Hematopoietic multipotent progenitor cell treated with erythropoietin and hydrocortisone succinate and interleukin-3 and kit ligand, for 15 days (in vitro differentiated cells): Measurements from ENCODE around the gene EFNB2.

Experiments used
- DNase-seq: peaks from one replicate; pipeline ENCODE4 v3.0.0-alpha.2; 2015; ENCODE audit warnings: low spot score

EFNB2 gene

DNA sequence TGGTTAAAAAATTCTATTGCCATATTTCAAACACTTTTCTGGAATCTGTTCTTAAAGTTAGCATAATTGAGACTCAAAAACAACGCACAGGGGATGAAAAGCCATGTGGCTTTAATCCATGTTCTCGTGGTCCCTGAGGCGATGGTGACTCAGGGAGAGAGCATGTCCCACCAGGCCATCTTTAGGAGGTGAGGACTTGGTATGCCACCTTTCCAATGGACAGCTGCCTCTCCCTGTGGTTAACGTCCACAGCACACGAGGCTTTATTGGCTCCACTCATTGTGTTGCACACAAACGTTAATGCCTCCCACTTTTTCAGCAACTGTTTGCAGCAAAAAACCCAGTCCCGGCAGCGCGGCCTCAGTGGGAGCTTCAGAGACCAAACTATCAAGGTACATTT lies 51.4 kb downstream of the EFNB2 start:
- no peak for DNase-seq

GRCh38 chr13:106481919-106482318 lies 53.5 kb downstream of the EFNB2 start:
- no peak for DNase-seq

- no peak for DNase-seq
Observed at GRCh38 chr13:106480351-106480910, 55.0 kb downstream of the EFNB2 start.

GRCh38 chr13:106479929-106480328 lies 55.5 kb downstream of the EFNB2 start:
- DNase-seq: no peak

- DNase-seq: no peak
Observed at GRCh38 chr13:106478116-106478515, 57.3 kb downstream of the EFNB2 start.

DNA sequence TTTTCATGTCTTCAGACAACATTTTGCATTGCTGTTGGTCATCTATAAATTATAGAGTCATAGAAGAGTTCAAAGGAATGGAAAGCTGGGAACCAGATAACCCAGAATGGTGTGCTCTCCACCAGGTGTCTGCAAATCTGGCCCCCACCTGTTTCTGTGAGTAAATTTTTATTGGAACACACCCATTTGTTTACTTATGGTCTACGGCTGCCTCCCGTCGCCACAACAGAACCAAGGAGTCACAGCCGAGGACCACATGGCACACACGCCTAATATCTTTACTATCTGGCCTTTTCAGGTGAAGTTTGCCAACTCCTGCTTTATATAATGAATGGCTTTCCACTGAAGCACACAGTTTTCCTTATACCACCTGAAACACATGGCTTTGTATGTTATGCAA lies 58.2 kb downstream of the EFNB2 start:
- no peak for DNase-seq

DNA sequence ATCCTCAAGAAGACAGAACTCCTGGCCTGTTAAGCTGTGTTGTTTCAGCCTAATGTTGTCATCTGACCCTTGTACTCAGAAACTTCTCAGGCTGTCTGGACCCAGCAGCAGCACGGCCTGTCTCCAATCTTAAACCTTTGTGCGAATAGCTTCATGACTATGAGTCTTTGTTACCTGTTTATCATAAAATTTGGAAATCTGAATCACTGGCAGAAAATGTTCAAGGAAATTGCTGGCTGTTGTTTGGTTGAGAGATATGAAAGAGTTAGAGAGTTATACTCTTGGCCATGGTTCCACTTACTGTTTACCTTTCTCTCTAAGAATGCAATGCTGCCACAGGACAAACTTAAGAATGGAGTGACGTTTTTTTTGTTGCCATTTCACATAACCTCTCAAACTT lies 59.6 kb downstream of the EFNB2 start:
- no peak for DNase-seq

DNA sequence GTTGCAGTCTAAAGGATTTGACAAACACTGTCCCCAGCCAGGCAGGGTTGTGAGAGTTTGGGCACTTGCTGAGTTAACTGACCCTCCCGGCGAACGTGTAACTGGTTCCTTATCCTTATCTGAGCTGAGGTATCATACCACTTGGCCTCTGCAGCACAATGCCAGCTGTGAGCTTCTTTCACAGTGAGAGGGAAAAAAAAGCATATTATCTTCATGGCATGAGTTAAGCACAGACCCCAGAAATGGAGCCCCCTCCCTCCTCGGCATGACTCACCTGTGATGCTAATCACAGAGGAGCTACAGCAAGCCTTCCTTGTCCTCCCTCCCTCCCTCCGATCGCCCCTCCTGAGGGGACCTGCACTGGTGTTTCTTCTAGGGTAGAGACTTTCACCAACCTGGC lies 60.5 kb downstream of the EFNB2 start:
- DNase-seq: no peak

DNA sequence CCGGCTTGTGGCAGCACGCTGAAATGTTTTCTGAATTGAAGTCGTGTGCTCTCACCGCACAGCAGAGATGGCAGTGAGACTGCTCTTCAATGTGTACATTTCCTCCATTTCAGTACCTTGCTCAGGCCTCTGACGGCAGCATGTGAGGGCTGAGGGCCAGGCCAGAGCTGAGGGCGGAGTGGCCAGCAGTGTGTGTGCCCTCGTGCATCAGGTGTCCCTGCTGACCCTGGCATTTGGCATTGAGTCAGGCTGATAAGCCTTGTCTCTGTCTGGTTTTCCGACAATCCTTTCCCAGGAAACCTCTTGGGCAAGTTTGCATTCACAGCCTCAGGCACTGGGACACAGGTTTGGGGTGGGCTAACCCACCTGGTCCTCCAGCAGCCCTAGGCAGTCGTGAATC lies 62.3 kb downstream of the EFNB2 start:
- DNase-seq: no peak

DNA sequence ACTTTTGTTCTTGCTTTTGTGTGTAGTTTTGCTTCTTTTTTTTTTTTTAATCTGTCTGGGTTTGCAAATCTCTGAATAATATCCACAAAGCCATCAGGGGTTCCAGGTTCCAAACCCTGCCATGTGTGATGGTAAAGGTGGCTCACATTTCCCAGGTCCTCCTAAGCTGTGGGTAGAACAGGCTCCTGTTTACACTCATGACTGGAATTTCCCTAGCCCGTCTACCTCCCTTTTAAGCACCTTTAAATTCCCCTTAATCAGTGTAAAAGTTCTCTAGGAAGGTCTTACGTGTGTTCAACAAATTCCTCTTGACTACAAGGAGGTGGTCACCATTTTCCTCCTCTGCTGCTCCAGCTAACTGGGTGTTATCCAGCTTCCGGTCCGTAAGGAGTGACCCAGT lies 62.8 kb downstream of the EFNB2 start:
- DNase-seq: no peak

DNA sequence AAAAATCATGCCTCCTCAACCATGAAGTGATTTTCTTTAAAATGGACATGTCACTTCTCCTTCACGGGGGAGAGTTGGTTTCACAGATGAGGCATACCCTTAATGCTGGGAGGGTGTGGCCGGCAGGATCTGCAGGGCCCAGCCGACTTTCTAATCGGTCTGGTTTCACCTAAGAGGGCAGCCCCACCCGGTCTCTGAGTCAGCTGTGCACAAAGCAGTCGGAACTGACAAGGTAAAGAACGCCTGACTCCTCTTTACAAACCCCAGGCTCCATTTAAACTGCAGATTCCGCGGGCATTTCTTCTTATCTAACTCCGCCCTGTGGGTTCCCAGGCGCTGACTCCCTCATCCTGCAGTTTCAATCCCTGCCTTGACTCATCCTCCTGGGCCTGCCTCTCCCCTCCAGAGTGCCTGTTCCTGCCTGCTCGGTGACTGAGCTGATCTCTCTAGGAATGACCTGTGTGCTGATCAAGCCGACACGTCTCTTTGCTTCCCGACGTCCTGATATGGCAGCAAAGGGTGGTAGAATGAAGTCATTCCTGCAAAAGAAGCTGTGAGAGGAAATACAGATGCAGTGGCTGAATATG lies 63.4 kb downstream of the EFNB2 start:
- no peak for DNase-seq

GRCh38 chr13:106470576-106470975 lies 64.9 kb downstream of the EFNB2 start:
- no peak for DNase-seq

DNA sequence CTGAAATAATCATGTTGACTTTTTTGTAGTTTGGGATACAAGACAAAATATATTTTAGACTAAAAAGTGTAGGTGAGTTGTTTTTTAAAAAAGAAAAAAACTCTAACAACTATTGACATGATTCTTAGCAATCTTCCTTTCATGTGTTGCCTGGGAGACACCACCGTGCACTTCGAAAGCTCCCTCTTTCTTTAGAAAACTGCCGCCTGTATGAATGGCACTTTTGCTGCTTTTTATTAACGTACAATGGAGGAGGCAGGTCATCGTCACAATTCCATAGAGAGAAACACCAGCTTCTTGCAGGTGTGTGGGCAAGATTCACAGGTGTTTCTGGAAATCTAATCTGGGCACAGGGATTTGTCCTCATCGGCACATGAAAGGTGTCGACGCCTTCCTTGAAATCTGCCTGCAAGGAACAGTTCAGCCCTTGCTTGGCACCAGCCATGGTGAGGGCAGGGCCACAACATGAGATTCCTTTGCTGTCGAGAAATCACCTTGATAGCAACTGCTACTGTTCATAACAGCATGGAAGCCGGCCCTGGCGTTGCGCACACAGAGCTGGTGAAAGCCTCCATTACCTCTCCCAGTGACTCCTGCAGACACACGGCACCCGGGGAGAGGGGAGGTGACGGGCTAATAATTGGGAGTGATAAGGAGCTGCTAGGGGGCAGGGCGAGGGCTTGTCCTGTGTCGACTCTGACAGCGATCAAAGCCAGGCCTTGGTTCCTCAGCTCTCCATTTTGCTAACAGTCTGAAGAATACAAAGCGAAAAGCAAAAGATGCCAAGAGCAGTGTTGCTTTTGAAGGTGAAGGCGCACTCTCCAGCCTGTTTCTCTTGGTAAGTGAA lies 66.5 kb downstream of the EFNB2 start:
- no peak for DNase-seq

GRCh38 chr13:106468207-106468606 lies 67.3 kb downstream of the EFNB2 start:
- no peak for DNase-seq

DNA sequence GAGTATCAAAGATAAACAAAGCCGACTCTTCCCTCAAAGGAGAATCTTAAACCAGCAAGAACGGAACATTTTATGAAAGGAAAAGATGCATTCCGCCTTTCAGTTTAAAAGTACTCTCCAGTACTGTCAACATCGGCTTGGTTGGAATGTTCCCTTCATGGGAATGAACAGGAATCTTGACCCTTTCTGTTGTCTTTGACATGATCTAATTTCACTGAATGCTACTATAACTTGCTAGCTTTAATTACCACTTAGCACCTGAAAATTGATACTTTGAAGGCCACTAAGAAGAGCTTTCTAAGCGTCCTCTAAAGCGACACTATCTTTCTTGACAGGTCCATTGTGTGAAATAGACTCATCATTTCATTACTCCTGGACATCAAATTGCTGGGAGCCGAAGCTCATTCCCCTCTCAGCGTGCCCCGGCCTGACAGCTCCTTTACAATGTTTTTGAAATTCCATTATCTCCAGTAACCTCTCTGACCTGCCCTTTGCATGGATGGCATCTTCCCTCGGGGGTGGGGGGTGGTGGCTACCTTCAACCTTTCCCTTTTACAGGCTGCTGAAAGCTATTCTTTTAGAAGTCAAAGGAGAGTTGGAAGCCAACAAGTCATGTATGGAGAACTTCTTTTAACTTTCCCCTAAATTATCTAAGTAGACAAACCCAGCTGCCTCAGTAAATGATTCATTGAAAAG lies 67.9 kb downstream of the EFNB2 start:
- DNase-seq: no peak

- no peak for DNase-seq
Observed at GRCh38 chr13:106466691-106467426, 68.6 kb downstream of the EFNB2 start.

- no peak for DNase-seq
Observed at GRCh38 chr13:106464076-106464475, 71.4 kb downstream of the EFNB2 start.

DNA sequence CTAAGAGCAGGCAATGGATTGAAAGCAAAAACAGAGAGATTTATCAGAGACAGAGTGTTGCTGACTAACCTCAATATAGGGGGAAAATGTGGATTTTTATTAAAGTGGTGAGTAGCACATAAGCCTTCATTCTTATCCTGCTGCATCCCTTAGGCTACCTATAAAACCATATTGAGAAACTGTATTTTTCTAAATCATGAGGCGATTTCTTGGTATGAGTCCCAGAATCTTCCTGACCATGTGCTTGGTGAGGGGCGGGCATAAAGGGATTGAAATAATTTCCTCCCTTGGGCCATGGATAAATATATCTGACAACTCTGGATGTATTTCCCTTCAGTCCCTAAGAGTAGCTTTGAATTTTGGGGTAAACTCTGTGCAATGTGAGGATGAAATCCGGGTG lies 72.8 kb downstream of the EFNB2 start:
- no peak for DNase-seq

- no peak for DNase-seq
Observed at GRCh38 chr13:106455777-106456176, 79.7 kb downstream of the EFNB2 start.

DNA sequence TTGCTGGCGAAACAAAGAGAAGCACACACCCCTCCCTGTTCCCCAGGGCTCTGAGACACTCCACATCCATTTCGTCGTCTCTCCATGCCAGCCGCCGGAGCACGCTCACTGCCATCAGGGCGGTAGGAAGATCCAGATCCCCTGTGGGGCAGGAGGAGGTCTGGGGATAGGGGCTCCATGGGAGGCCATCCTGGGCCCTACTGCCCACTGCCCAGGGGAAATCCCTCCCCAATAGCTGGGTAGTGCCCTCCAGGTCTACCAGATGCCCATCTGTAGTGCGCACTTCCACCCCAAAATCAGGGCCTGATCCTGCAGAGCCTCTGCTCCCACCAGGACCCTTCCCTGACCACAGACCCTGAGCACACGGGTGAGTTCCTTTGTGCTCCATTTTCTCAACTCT lies 80.3 kb downstream of the EFNB2 start:
- DNase-seq: no peak

GRCh38 chr13:106453101-106453500 lies 82.4 kb downstream of the EFNB2 start:
- no peak for DNase-seq

DNA sequence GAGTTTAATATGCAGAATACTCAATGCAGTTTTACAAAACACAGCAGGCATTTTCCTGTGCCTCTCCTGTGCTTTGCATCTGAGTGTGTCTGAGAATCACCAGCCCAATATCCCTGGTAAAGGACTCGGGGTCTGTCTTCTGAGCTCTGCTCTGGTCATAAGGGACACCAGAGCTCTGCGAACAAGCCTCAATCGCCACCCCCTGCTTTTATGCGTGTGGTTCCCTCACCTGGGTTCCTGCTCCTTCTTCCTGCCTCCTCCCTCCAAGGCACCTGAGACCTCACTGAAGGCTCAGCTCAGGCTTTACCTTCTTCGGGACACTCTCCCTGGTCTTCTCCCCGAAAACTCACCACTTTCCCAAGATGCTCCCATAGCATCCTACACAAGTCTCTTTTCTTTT lies 84.5 kb downstream of the EFNB2 start:
- no peak for DNase-seq
